Omental fat pad (tissue), 4 donors: Measurements from ENCODE around the gene WDR1. TPM values are rescaled to one million over a fixed set of nuclear protein-coding genes. Genes with fewer than 3 reads are reported as not detected.

Experiments
- ATAC-seq: fragments of 150-250 bp; one replicate; pipeline ENCODE4 v1.9.1; 2016; ENCODE audit warnings: mild to moderate bottlenecking, moderate library complexity; ENCODE audit not compliant: low FRiP score
- DNase-seq: peaks from one replicate; pipeline ENCODE4 v3.0.0-alpha.2; 2019; ENCODE audit warnings: low spot score
- total RNA-seq, 4 donors: library from RNA; depleted of rRNA; stranded (reverse); fragments of >200 nt; gene quantifications; one replicate each; pipeline ENCODE4 v1.1.0, GENCODE V29; 2016
- TF ChIP-seq, protein P1 (sequence below), 3 donors: fragments of 450-650 bp; IDR thresholded peaks; one replicate each; pipeline ENCODE4 v1.5.1; 2016 to 2017; ENCODE audit warnings: antibody characterized with exemption in 3 of 3, mild to moderate bottlenecking in 3 of 3, moderate library complexity in 2 of 3

Gene WDR1
- total RNA-seq, 4 donors from 2014 or later: 114 to 219 (median 135) TPM

- TF ChIP-seq, protein P1, sequence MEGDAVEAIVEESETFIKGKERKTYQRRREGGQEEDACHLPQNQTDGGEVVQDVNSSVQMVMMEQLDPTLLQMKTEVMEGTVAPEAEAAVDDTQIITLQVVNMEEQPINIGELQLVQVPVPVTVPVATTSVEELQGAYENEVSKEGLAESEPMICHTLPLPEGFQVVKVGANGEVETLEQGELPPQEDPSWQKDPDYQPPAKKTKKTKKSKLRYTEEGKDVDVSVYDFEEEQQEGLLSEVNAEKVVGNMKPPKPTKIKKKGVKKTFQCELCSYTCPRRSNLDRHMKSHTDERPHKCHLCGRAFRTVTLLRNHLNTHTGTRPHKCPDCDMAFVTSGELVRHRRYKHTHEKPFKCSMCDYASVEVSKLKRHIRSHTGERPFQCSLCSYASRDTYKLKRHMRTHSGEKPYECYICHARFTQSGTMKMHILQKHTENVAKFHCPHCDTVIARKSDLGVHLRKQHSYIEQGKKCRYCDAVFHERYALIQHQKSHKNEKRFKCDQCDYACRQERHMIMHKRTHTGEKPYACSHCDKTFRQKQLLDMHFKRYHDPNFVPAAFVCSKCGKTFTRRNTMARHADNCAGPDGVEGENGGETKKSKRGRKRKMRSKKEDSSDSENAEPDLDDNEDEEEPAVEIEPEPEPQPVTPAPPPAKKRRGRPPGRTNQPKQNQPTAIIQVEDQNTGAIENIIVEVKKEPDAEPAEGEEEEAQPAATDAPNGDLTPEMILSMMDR (IDR thresholded peaks at IDR 0.05): no peak
- no peak for ATAC-seq
- no peak for DNase-seq
Measured at GRCh38 chr4:10078481-10079233, 37.9 kb downstream of the WDR1 start.

DNA sequence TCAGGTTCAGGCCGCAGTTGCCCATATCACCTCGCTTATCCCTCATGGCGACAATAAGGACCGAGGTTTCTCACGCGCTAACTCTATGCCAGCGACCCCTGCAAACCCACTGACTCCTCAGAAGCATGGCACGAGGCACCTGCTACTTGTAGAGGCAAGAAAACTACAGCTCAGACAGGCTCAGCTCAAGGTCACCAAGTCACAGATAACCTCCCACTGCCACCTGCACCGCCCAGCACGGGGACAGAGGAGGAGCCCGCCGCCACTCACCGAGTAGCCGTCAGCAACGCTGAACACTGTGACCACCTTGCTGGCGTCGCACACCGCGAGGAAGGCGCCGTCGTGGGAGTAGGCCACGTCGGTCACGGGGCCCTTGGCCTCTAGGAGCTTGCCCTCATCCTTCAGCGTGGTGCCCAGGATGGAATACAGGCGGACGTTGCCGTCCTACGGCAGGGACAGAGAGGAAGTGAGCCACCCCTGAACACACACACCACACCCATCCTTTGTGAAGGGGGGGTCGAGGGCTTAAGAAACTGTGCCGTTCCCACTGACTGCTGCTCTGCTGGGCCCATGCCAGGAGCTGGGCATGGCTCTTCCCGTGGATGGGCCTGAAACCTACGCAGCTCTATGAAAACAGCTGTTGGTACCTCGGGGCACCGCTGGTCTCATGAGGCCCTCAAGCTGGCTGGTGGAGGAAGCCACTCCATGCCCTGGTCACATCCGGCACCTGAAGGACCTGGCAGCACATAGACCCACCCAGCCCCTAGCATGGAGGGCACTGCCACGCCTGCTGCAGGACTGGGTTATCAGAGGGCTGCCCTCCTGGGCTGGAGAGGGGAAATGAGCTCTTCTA lies 38.9 kb downstream of the WDR1 start:
- DNase-seq: no peak
- TF ChIP-seq, protein P1 (IDR thresholded peaks at IDR 0.05): no peak
- ATAC-seq: no peak

- TF ChIP-seq, protein P1 (IDR thresholded peaks at IDR 0.05): no peak
- ATAC-seq: no peak
- no peak for DNase-seq
Measured at GRCh38 chr4:10077076-10077475, 39.5 kb downstream of the WDR1 start.

DNA sequence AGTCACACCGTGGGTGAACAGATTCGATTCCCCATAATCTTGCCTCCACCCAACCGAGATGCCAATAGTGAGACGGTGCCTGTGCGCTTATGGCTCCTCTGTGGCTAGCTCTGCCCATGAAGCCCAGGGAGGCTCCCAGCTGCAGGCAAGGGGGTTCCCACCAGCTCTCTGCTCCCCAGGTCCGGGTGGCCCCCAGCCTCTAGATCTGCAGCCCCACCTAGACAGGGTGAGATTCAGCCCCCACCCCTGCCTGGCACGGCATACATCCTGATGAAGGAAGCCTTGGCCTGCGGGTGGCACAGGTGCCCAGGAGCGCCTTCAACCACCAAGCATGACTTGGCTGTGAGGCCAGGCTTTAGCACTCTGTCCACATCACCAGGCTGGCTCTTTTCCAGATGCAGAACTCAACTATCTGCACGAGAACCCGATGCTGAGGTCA lies 40.6 kb downstream of the WDR1 start:
- DNase-seq (no peak), ATAC-seq (no peak)
- TF ChIP-seq, protein P1 (IDR thresholded peaks at IDR 0.05): no peak

GRCh38 chr4:10075158-10075863 lies 41.3 kb downstream of the WDR1 start:
- DNase-seq (no peak), ATAC-seq (no peak)
- TF ChIP-seq, protein P1 (IDR thresholded peaks at IDR 0.05): no peak

DNA sequence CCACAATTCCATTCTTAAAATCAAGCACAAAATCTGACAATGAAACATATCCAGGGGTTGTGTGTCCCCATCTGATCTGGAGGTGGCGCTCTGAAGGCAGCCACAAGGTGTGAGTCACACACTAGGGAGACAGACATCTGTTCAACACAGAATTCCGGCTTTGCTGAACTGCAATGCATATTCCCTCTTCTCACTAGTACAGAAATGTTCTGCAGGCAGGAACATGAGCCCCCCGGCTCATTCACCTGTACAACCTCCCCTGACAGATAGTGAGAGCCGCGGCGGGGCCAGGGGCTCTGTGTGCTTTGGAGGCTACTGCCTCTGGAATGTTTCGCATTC lies 41.9 kb downstream of the WDR1 start:
- DNase-seq (no peak), ATAC-seq (no peak)
- TF ChIP-seq, protein P1 (IDR thresholded peaks at IDR 0.05): no peak
